ENCODE data around the gene DYNC1H1. TPM values are rescaled to one million over a fixed set of nuclear protein-coding genes. Genes with fewer than 3 reads are reported as not detected.

DYNC1H1 gene
- total and polyA plus RNA-seq, 2 experiments from 2014 or later: 158 to 434 TPM

GRCh38 chr14:102011631-102012030, 47.3 kb downstream of the DYNC1H1 start:
- no peak for DNase-seq (ENCODE audit: low read depth in 1 of 2, low spot score in 1 of 2)
- Histone ChIP-seq H3K4me3 (no peak overlapping the region), H3K27me3 (no peaks in the 10 kb centered on the region), H3K4me1 (ENCODE audit: low read depth) (no peaks in the 10 kb centered on the region), H3K27ac (no peak overlapping the region), H3K9me3 (ENCODE audit: low read depth) (no peaks in the 10 kb centered on the region), H3K36me3 (peaks cover 82% of the 10 kb centered on the region)
- TF ChIP-seq CTCF (IDR thresholded peaks at IDR 0.05; ENCODE audit: low read depth, low read length): no peak

GRCh38 chr14:102012336-102012735, 48.0 kb downstream of the DYNC1H1 start:
- TF ChIP-seq CTCF (IDR thresholded peaks at IDR 0.05; ENCODE audit: low read depth, low read length): no peak
- Histone ChIP-seq H3K4me3 (no peak overlapping the region), H3K27ac (no peak overlapping the region), H3K4me1 (ENCODE audit: low read depth) (no peaks in the 10 kb centered on the region), H3K27me3 (no peaks in the 10 kb centered on the region), H3K36me3 (peaks cover 82% of the 10 kb centered on the region), H3K9me3 (ENCODE audit: low read depth) (no peaks in the 10 kb centered on the region)
- no peak for DNase-seq (ENCODE audit: low read depth in 1 of 2, low spot score in 1 of 2)

- H3K27ac ChIP-seq: no peak overlapping the region
- DNase-seq (ENCODE audit: low read depth in 1 of 2, low spot score in 1 of 2): no peak
- no peaks in the 10 kb centered on the region for H3K4me1 ChIP-seq (ENCODE audit: low read depth)
- H3K27me3 ChIP-seq: no peaks in the 10 kb centered on the region
- TF ChIP-seq CTCF (IDR thresholded peaks at IDR 0.05; ENCODE audit: low read depth, low read length): no peak
- no peaks in the 10 kb centered on the region for H3K9me3 ChIP-seq (ENCODE audit: low read depth)
- peaks cover 83% of the 10 kb centered on the region for H3K36me3 ChIP-seq
- H3K4me3 ChIP-seq: no peak overlapping the region
Observed at GRCh38 chr14:102013669-102014200, 49.4 kb downstream of the DYNC1H1 start.

GRCh38 chr14:102015045-102015685, 50.8 kb downstream of the DYNC1H1 start:
- Histone ChIP-seq H3K4me3 (no peak overlapping the region), H3K4me1 (ENCODE audit: low read depth) (no peaks in the 10 kb centered on the region), H3K27me3 (no peaks in the 10 kb centered on the region), H3K9me3 (ENCODE audit: low read depth) (no peaks in the 10 kb centered on the region), H3K36me3 (peaks cover 86% of the 10 kb centered on the region), H3K27ac (no peak overlapping the region)
- DNase-seq (ENCODE audit: low read depth in 1 of 2, low spot score in 1 of 2): no peak
- no peak for TF ChIP-seq CTCF (IDR thresholded peaks at IDR 0.05; ENCODE audit: low read depth, low read length)

GRCh38 chr14:102015771-102016170, 51.4 kb downstream of the DYNC1H1 start:
- Histone ChIP-seq H3K4me1 (ENCODE audit: low read depth) (no peaks in the 10 kb centered on the region), H3K9me3 (ENCODE audit: low read depth) (no peaks in the 10 kb centered on the region), H3K4me3 (no peak overlapping the region), H3K27ac (no peak overlapping the region), H3K27me3 (no peaks in the 10 kb centered on the region), H3K36me3 (peaks cover 86% of the 10 kb centered on the region)
- no peak for DNase-seq (ENCODE audit: low read depth in 1 of 2, low spot score in 1 of 2)
- TF ChIP-seq CTCF (IDR thresholded peaks at IDR 0.05; ENCODE audit: low read depth, low read length): no peak
